ENCODE results near the gene MSRB2.

MSRB2 gene

DNA sequence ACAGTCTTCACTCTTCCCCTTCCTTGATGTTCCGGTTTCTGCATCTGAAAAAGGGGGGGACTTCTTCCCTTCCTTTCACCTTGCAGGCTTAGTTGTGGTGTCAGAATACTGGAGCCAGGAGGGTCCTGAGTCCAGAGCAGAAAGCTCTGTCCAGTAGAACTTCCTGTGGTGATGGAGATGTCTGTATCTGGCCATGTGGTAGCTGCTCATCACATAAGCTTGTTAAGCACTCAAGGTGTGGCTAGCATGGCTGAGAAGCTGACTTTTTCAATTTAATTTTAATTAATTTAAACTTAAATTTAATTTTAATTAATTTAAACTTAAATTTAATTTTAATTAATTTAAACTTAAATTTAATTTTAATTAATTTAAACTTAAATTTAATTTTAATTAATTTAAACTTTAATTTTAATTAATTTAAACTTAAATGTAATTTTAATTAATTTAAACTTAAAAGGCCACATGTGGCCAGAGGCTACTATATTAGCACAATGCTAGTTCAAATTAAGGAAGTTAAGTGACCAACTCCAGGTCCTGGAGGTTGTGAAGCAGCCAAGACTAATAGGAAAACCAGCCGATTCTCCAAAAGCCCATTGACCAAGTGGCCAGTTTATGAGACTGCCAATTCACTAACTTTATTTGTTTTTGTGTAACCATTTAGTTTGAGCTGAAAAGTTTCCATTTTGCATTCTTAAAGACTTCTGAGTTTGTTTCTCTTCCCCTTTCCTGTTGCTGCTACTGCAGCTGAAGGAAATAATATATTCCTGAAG, 16.3 kb downstream of the MSRB2 start:
- in situ Hi-C loops (cut with MboI; ENCODE audit: low sequenced_read_pairs): no loop called here

DNA sequence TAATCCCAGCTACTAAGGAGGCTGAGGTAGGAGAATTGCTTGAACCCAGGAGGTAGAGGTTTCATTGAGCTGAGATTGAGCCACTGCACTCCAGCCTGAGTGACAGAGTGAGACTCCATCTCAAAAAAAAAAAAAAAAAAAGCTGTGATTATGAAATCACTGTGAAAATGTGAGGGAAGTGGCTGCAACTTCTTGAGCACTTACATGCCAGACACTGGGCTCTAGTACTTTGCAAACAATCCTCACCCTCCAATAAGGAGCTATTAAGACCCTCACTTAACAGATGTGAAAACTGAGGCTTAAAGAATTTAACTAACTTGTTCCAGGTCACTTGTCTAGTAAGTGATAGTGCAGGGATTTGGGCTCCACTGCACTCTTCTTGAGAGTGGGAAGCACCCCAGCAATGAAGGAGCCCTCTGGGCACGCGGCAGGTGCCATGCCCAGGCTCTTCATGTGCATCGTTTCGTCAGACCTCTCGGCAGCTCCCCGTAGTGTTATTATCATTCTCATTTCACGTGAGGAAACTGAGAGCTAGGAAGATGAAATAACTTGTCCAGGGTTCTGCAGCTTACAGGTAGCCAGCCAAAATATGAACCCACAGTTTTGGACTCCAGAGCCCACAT, 19.0 kb downstream of the MSRB2 start:
- in situ Hi-C loops (cut with MboI; ENCODE audit: low sequenced_read_pairs): no loop called here

DNA sequence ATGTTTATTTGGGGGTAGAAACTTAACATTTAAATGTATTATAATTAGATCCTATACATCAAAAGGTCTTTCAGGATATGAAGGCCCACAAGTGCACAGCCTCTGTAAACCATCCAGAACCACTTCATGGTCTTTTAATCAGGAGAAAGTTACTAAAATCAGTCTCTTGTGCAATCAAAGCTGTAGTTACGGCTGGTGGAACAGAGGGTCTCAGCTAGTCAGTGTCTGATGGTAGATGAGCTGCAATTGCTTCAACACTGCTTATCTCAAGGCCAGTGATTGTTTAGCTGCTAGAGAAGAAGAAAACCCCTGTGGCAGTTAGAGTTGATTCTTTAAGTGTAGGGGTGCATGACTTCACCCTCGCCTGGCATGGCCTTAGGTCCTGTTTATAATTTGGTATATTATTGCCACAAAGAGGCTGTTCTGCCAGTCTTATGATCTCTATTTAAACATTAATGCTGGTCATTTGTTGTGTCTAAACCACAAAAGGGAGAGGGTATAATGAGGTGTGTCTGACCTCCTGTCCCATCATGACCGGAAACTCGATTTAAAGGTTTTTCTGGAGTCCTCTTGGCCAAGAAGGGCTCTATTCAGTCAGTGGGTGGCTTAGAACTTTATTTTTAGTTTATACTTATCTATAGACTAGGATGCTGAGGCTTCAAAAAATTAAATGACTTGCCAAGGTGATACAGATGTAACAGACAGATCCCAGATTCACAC, 21.3 kb downstream of the MSRB2 start:
- in situ Hi-C loops (cut with MboI; ENCODE audit: low sequenced_read_pairs): no loop called here

DNA sequence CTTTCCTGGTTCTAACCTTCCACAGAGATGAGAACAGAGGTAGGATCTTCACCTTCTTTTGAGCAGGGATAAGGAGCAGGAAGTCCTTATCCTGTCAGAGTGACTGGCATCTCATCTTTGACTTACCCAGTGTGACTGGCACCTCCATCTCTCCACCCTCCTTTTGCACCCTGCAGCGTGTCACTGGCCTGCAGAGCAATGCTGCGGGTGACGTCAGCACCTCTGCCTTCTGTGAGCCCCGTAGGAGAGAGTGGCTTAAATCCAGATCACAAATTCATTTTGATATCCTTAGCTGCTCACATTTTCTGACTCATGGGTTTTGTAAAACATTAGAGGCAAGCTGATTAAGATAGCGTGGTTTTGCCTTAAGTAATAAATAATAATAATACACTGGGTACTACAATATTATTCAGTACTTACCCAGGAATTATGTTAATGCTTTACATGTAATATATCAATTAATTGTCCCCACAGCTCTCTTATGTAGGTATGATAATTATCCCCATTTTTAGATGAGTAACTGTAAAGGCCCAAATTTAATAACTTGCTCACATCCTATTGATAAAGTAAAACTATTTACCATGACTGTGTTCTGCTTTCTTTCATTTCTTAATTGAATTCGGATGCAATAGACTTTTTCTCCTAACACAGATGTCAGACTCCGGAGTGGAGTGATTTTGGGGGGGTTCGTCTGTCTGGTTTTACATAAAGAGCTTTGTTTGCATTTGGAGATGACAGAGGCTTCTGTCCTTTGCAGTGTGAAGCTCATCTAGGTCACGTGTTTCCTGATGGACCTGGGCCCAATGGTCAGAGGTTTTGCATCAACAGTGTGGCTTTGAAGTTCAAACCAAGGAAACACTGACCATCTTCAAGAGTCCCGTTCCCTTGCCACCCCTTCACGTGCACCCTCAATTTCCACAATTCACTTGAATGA, 24.9 kb downstream of the MSRB2 start:
- in situ Hi-C loops (cut with MboI; ENCODE audit: low sequenced_read_pairs): no loop called here

DNA sequence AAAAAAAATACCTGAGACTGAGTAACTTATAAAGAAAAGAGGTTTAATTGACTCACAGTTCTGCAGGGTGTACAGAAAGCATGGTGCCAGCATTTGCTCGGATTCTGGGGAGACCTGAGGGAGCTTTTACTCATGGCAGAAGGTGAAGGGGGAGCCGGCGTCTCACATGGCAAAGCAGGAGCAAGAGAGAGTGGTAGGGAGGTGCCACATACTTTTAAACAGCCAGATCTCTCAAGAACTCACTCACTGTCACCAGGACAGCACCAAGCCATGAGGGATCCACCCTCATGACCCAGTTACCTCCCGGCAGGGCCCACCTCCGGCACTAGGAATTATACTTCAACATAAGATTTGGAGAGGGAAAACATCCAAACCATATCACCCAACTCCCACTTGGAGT, 25.8 kb downstream of the MSRB2 start:
- in situ Hi-C loops (cut with MboI; ENCODE audit: low sequenced_read_pairs): no loop called here

DNA sequence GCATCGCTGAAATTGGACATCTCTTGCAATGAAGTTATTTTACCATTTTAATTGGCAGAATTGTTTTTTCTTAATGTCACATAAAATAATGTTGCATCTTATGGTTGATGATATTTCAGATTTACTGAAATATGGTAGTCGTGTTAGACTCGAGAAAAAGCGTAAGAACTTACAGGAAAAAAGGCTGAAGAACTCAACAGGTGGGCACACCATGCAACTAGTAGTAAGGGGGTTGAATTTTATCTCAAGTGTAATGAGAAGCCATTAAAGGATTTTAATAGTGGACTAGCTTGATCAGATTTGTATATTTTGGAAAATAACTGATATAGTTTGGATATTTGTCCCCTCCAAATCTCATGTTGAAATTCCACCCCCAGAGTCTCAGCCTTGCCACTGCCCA, 41.1 kb downstream of the MSRB2 start:
- in situ Hi-C loops (cut with MboI; ENCODE audit: low sequenced_read_pairs): no loop called here

DNA sequence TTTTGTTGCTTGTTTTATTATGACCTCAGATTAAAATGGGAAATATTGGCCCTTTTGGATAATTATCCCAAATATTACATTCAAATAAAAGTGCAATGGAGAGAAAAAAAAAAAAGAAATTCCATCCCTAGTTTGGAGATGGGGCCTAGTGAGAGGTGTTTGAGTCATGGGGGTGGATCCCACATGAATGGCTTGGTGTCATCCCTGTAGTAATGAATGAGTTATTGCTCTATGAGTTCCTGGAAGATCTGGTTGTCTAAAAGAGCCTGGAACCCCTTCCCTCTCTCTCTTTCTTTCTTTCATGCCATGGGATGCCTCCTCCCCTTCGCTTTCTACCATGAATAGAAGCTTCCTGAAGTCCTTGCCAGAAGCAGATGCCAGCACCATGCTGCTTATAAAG, 44.3 kb downstream of the MSRB2 start:
- in situ Hi-C loops (cut with MboI; ENCODE audit: low sequenced_read_pairs): no loop called here

DNA sequence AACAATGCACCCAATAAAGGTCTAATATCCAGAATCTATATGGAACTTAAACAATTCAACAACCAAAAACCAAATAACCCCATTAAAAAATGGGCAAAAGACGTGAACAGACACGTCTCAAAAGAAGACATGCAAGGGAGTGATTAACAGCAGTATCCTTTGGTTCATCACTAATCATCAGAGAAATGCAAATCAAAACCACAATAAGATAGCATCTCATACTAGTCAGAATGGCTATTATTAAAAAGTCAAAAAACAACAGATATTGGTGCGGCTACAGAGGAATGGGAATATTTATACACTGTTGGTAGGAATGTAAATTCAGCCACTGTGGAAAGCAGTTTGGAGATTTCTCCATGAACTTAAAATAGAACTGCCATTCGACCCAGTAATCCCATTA, 46.6 kb downstream of the MSRB2 start:
- in situ Hi-C loops (cut with MboI; ENCODE audit: low sequenced_read_pairs): no loop called here

DNA sequence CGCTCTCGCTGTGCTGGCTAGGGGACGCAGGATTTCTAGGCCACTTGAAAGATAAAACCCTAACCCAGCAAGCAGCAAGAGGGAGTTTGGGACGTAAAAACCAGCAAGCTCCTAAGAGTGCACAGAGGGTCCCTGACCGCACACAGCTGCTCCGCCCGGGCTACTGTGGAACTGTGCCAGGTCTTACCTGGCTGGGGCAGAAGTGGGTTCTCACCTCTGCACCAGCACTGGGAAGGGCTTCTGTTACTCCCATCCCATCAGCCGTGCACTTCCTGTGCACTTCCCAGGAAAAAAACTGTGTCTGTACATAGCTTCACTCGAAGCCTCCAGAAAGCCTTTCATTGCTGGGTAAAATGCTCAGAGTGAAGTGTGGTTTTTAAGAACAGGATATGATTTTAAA, 50.9 kb downstream of the MSRB2 start:
- in situ Hi-C loops (cut with MboI; ENCODE audit: low sequenced_read_pairs): no loop called here

DNA sequence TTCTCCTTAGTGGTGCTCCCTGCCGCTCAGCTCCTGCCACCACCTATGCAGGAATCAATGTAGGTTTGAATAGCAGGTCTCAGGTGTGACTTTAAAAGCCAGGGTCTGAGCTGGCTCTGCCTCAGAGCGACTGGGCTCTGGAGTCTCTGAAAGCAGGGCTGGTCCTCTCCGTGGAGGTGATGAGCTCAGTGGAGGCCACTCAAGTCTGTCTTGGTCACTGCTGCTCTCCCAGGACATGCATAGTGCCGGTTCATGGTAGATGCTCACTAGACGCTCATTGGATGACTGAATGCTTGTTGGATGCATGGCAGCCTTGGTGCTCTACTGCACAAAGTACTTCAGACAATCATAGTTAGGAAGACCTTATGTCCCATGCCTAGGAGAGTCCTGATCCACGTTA, 51.7 kb downstream of the MSRB2 start:
- in situ Hi-C loops (cut with MboI; ENCODE audit: low sequenced_read_pairs): no loop called here

DNA sequence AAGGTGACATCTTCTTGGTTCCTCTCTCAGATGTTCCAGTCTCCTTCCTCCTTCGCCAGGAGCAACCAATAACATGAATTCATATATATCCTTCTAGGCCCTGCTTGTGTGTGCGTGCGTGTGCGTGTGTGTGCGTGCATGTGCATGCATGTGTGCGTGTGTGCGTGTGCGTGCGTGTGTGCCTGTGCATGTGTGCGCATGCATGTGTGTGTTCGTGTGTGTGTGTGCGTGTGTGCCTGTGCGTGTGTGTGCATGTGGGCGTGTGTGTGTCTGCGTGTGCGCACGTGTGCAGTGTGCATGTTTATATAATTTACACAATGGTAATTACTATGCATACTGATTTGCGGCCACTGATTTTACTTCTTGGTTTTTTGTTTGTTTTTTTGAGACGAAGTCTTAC, 52.8 kb downstream of the MSRB2 start:
- in situ Hi-C loops (cut with MboI; ENCODE audit: low sequenced_read_pairs): no loop called here

DNA sequence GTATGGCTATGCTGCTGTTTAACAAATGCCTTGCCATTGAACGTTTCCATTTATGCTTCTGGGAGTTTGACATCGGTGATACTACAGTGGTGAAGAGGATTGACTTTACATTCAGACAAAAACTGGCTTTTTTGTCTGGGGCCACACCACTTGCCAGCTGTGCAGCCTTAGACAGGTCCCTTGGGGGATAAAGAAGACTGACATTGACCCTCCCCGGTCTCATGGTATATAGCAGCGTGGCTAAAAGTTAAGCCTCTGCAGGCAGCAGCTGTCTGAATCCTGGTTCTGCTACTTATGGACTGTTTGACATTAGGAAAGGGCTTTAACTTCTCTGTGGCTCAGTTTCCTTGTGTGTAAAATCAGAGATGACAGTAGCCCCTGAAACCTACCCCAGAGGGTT, 54.7 kb downstream of the MSRB2 start:
- in situ Hi-C loops (cut with MboI; ENCODE audit: low sequenced_read_pairs): no loop called here

DNA sequence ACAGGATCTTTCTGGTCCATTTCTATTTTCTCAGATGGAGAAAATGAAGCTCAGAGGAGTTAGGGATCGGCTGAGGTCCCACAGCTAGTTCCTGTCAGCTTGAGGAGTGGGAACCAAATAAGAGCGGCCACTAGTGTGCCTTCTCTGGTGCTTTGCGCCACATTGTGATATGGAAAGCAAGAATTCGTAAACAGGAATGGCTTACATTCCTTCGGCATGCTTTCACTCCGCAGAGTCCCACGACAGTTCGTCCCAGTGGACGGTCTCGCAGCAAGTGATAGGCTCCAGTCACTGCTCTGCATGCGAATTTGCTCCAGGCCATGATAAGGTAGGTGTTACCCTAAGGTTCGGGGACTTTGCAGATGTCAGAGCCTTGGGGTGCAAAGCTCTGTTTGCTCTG, 55.2 kb downstream of the MSRB2 start:
- in situ Hi-C loops (cut with MboI; ENCODE audit: low sequenced_read_pairs): no loop called here

DNA sequence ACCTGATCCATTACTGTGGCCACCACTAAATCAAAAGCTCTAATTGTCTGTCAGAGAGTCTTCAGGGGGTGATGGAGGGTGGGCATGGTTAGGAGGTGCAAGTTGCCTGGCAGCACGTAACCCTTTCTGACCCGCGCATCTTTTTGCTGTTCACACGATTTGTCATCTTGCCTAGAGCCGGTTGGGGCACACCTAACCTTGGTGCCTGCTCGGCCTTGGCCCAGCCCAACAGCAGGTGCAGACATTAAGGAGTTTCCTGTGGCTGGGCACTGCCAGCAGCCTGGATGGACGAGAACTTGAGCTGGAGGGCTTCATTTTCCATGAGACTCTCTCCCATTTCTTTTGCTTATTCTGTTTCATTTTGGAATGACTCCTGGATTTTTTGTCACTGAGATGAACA, 55.7 kb downstream of the MSRB2 start:
- in situ Hi-C loops (cut with MboI; ENCODE audit: low sequenced_read_pairs): no loop called here

DNA sequence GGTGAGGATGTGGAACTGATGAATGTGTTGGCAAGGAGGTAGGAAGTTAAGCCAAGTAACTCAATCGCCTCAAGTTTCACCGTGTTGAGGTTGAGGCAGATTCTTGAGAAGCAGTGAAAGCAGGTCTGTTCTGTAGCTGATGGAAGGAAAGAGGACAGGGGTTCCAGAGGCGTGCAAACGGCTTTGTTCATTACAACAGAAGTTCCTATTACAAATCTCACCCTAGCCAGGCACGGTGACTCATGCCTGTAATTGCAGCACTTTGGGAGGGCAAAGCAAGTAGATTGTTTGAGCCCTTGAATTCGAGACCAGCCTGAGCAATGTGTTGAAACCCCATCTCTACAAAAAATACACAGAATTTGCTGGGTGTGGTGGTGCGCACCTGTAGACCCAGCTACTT, 59.8 kb downstream of the MSRB2 start:
- in situ Hi-C loops (cut with MboI; ENCODE audit: low sequenced_read_pairs): no loop called here

DNA sequence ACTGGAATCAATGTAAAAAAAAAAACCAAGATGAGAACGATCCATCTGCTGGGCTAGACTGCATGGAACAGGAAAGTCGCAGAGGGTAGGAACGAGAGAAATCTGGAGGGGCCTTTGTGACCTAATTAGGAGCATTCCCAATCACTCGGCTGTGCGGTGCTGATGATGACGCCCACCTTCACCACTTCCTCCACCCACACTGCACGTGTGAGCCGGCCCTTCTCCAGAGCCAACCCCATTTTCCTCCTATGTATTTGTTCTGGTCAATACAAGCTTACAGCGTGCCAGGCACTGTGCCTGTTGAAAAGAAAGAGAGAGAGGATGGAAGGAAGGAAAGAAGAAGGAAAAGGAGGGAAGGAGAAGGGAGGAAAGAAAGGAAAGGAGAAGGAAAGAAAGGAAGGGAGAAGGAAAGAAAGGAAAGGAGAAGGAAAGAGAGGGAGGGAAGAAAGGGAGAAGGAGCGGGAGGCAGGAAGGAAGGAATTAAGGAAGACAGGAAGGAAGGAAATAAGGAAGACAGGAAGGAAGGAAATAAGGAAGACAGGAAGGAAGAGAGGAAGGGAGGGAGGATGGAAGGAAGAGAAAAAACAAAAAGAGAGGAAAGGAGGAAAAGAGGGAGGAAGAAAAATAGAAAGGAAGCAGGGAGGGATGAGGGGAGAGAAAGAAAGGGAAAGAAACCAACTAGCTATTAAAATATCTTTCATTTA, 61.2 kb downstream of the MSRB2 start:
- in situ Hi-C loops (cut with MboI; ENCODE audit: low sequenced_read_pairs): no loop called here

DNA sequence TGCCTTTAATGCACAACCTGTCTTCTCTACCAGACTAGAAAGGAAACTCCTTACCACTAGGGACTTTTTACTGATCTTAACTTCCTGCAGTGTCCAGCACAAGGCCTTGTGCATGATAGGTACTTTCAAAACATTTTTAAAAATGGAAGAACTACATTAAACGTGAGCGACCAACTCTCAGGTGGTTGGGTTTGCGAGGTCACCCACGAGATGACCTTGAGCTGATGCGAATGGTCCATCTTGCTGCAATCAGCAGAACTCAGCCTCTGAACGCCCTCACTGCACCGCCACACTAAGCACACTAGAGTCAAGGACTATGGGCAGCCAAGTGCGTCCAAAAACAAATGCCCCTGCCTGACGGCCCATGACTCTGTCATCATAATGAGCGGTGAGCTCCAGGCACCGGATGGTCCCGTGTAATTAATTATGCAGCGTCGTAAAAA, 61.9 kb downstream of the MSRB2 start:
- in situ Hi-C loops (cut with MboI; ENCODE audit: low sequenced_read_pairs): no loop called here

DNA sequence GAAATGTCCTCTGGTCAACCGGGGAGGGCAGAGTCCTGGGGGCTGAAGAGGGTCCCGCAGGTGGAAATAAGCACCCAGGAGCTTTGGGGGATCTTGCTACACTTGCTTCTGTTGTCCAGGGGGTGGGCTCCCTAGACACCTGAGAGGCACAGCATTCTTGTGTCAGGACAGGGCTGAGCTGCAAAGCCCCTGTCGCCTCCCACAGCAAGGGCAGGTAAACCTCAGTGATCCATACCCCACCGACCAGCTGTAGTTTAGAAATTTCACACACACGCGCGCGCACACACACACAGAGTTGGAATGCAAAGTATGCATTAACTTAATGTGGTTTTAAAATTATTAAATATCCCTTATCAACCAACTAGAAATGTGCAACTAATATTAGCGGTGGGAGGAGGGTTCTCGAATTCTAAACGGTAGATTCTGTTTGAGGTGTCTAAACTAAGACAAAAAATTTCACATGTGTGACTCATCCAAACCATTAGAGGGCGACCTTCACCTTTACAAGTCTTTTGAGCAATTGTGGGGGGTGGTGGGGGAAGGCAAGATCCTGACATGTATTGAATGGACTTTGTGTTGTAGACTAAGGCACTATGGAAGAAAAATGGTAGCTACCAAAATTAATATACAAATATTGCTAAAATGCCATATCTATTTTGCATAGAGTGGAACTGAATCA, 62.5 kb downstream of the MSRB2 start:
- in situ Hi-C loops (cut with MboI; ENCODE audit: low sequenced_read_pairs): no loop called here

DNA sequence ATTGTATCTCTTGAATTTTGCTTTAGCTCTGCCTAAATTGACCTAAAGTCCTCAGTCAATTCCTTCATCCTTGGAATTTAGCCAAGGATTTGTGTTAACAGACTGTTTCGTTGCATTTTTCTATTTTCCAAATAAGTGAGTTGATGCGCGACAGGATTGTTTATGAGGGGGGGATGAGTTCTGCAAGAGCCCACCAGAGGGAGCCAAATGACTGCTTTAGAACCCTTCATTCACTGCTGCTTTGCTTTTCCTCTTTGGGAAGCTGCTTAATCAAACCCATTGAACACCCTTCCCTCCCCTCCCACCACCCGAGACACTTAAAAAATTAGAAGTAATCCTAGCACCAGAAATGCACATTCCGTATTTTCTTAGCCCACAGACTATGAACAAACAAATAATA, 63.0 kb downstream of the MSRB2 start:
- in situ Hi-C loops (cut with MboI; ENCODE audit: low sequenced_read_pairs): no loop called here

Measured in hTERT RPE-1 (cell line).